IMR-90 (cell line): Measurements from ENCODE around the gene SLC27A3. TPM values are rescaled to one million over a fixed set of nuclear protein-coding genes. Genes with fewer than 3 reads are reported as not detected.

ENCODE experiments used
- ATAC-seq: fragments of 200-7000 bp; cut with Tn5 transposase; 2 replicates; pipeline ENCODE4 v1.9.1; 2020; ENCODE audit warnings: low read depth, mild to moderate bottlenecking, moderate library complexity
- BruUV-seq: library from RNA; stranded (reverse); fragments of 400-500 nt; replicated peaks from 2 replicates; lab custom pipeline; 2021; lab: Mats Ljungman, UMichigan
- CTCF ChIA-PET: fragments of 300-600 bp; formaldehyde crosslinking; extraction: SDS; loops from one replicate; lab custom pipeline; 2021; ENCODE audit warnings: antibody characterized with exemption; lab: Yijun Ruan, JAX
- POLR2A ChIA-PET: fragments of 300-600 bp; sonication (Branson Sonifier 250); formaldehyde crosslinking; loops from one replicate; lab custom pipeline; 2022; ENCODE audit warnings: antibody characterized with exemption; ENCODE audit not compliant: unreplicated experiment; lab: Charles Lee
- DNase-seq: peaks from one replicate; pipeline ENCODE4 v3.0.0; 2013
- H2AFZ ChIP-seq: replicated peaks from 2 replicates; pipeline ENCODE3; 2013; ENCODE audit warnings: low read length, mild to moderate bottlenecking; ENCODE audit not compliant: poor library complexity
- H2AK5ac ChIP-seq: 2 replicates; pipeline ENCODE4 v1.6.1; 2013; ENCODE audit warnings: low read depth, low read length, inconsistent platforms
- H2AK9ac ChIP-seq: replicated peaks from 2 replicates; pipeline ENCODE3; 2013; ENCODE audit warnings: mild to moderate bottlenecking, low read depth, low read length, moderate library complexity; ENCODE audit not compliant: poor library complexity
- H2BK120ac ChIP-seq: 2 replicates; pipeline ENCODE4 v1.6.1; 2013; ENCODE audit warnings: low read depth, low read length, inconsistent platforms
- H2BK15ac ChIP-seq: 3 replicates; pipeline ENCODE4 v1.6.1; 2013; ENCODE audit warnings: low read depth, low read length, inconsistent platforms
- H2BK20ac ChIP-seq: 2 replicates; pipeline ENCODE4 v1.6.1; 2013; ENCODE audit warnings: low read depth, mild to moderate bottlenecking, inconsistent platforms, low read length, moderate library complexity
- H2BK5ac ChIP-seq: 2 replicates; pipeline ENCODE4 v1.6.1; 2013; ENCODE audit warnings: mild to moderate bottlenecking, low read depth, low read length, inconsistent platforms; ENCODE audit not compliant: poor library complexity, severe bottlenecking
- H3K14ac ChIP-seq: replicated peaks from 2 replicates; pipeline ENCODE4 v1.6.1; 2013; ENCODE audit warnings: low read depth, low read length, inconsistent platforms
- H3K18ac ChIP-seq: 2 replicates; pipeline ENCODE4 v1.6.1; 2013; ENCODE audit warnings: low read depth, low read length, control low read depth
- H3K23ac ChIP-seq: 2 replicates; pipeline ENCODE4 v1.6.1; 2013; ENCODE audit warnings: low read depth, low read length, inconsistent platforms
- H3K27ac ChIP-seq: 2 replicates; pipeline ENCODE4 v1.5.1; 2013; ENCODE audit warnings: mild to moderate bottlenecking, control low read depth, low read length; ENCODE audit not compliant: insufficient read depth
- H3K27me3 ChIP-seq: 2 replicates; pipeline ENCODE4 v1.6.1; 2013; ENCODE audit warnings: low read length; ENCODE audit not compliant: control insufficient read depth, insufficient read depth
- H3K36me3 ChIP-seq: 2 replicates; pipeline ENCODE4 v1.6.1; 2013; ENCODE audit warnings: low read length, mixed read lengths; ENCODE audit not compliant: control insufficient read depth, insufficient read depth
- H3K4ac ChIP-seq: 2 replicates; pipeline ENCODE4 v1.6.1; 2013; ENCODE audit warnings: low read depth, low read length, inconsistent platforms
- H3K4me1 ChIP-seq: 2 replicates; pipeline ENCODE4 v1.6.1; 2013; ENCODE audit warnings: low read length, mixed read lengths; ENCODE audit not compliant: control insufficient read depth, insufficient read depth
- H3K4me2 ChIP-seq: 2 replicates; pipeline ENCODE4 v1.6.1; 2013; ENCODE audit warnings: low read depth, mild to moderate bottlenecking, control low read depth, low read length, moderate library complexity
- H3K4me3 ChIP-seq: 2 replicates; pipeline ENCODE4 v1.5.1; 2013; ENCODE audit warnings: low read depth, mild to moderate bottlenecking, control low read depth, low read length, moderate library complexity; ENCODE audit not compliant: insufficient read depth
- H3K56ac ChIP-seq: 2 replicates; pipeline ENCODE4 v1.6.1; 2013; ENCODE audit warnings: low read length, inconsistent platforms; ENCODE audit not compliant: insufficient read depth; ENCODE audit errors: extremely low read depth
- H3K79me1 ChIP-seq, 2 experiments: 2 replicates each; pipeline ENCODE4 v1.6.1; 2013; ENCODE audit warnings: low read length in 2 of 2, inconsistent platforms in 1 of 2, low read depth in 1 of 2
- H3K9ac ChIP-seq: 2 replicates; pipeline ENCODE4 v1.6.1; 2013; ENCODE audit warnings: low read depth, low read length, control low read depth
- H3K9me1 ChIP-seq: 2 replicates; pipeline ENCODE4 v1.6.1; 2013; ENCODE audit warnings: low read length, inconsistent platforms; ENCODE audit not compliant: insufficient read depth
- H3K9me3 ChIP-seq: 2 replicates; pipeline ENCODE4 v1.6.1; 2013; ENCODE audit warnings: low read length; ENCODE audit not compliant: control insufficient read depth, insufficient read depth
- H4K20me1 ChIP-seq: 2 replicates; pipeline ENCODE4 v1.6.1; 2013; ENCODE audit warnings: low read length, inconsistent platforms; ENCODE audit not compliant: insufficient read depth
- H4K5ac ChIP-seq: 2 replicates; pipeline ENCODE4 v1.6.1; 2013; ENCODE audit warnings: mild to moderate bottlenecking, low read depth, low read length, control low read depth
- H4K8ac ChIP-seq, 2 experiments: 2 replicates each; pipeline ENCODE4 v1.6.1; 2013; ENCODE audit warnings: low read depth in 2 of 2, low read length in 2 of 2, control low read depth in 1 of 2, inconsistent platforms in 1 of 2
- H4K91ac ChIP-seq: 2 replicates; pipeline ENCODE4 v1.6.1; 2013; ENCODE audit warnings: low read depth, low read length, inconsistent platforms; ENCODE audit not compliant: insufficient read depth
- BHLHE40 ChIP-seq: fragments of 150-350 bp; IDR thresholded peaks from 2 replicates; pipeline ENCODE4 v1.6.1; 2016; ENCODE audit warnings: mild to moderate bottlenecking, low read depth, low read length
- CHD1 ChIP-seq: IDR thresholded peaks from 2 replicates; pipeline ENCODE4 v1.6.1; 2012; ENCODE audit warnings: low read depth, low read length, improper control_type of control experiment
- MAFK ChIP-seq: IDR thresholded peaks from 2 replicates; pipeline ENCODE4 v1.6.1; 2012; ENCODE audit warnings: low read depth, low read length, improper control_type of control experiment
- MAZ ChIP-seq: IDR thresholded peaks from 2 replicates; pipeline ENCODE4 v1.6.1; 2012; ENCODE audit warnings: low read depth, mild to moderate bottlenecking, low read length, improper control_type of control experiment, moderate library complexity, borderline replicate concordance
- MXI1 ChIP-seq: IDR thresholded peaks from 2 replicates; pipeline ENCODE4 v1.6.1; 2012; ENCODE audit warnings: low read depth, mild to moderate bottlenecking, low read length, moderate library complexity, borderline replicate concordance
- NFE2L2 ChIP-seq: fragments of 150-350 bp; IDR thresholded peaks from 2 replicates; pipeline ENCODE4 v1.6.1; 2016; ENCODE audit warnings: low read depth, mild to moderate bottlenecking, low read length
- POLR2A ChIP-seq: IDR thresholded peaks from 2 replicates; pipeline ENCODE4 v1.6.1; 2012; ENCODE audit warnings: mild to moderate bottlenecking, low read depth, low read length
- RAD21 ChIP-seq: IDR thresholded peaks from 2 replicates; pipeline ENCODE4 v1.6.1; 2012; ENCODE audit warnings: low read length, improper control_type of control experiment
- RFX5 ChIP-seq: IDR thresholded peaks from 2 replicates; pipeline ENCODE4 v1.8.0; 2012; ENCODE audit warnings: low read depth, mild to moderate bottlenecking, low read length, moderate library complexity
- SMC3 ChIP-seq: fragments of 150-350 bp; IDR thresholded peaks from 2 replicates; pipeline ENCODE4 v1.6.1; 2016; ENCODE audit warnings: low read depth, mild to moderate bottlenecking, antibody characterized with exemption, low read length, moderate library complexity
- WGBS, 2 experiments: methylation state at CpG; one replicate each; pipeline versions ENCODE4 v1.1.5 to v1.1.7; 2013; ENCODE audit warnings: missing lambda C conversion rate in 2 of 2; ENCODE audit not compliant: insufficient read length in 1 of 2; ENCODE audit errors: extremely low coverage in 2 of 2; 5-methylcytosine and 5-hydroxymethylcytosine counted together
- dilution Hi-C: fragments of 300-500 bp; cut with HindIII; formaldehyde crosslinking; loops from one replicate; pipeline ENCODE4 v1.14.3; 2018; ENCODE audit warnings: low sequenced_read_pairs; ENCODE audit not compliant: unreplicated experiment
- in situ Hi-C: fragments of 300-500 bp; cut with MboI; formaldehyde crosslinking; loops from 3 replicates; pipeline ENCODE4 v1.14.3; 2019; ENCODE audit warnings: low sequenced_read_pairs, inconsistent platforms, mixed read lengths
- intact Hi-C: fragments of 100-400 bp; cut with micrococcal nuclease; formaldehyde crosslinking; loops from 2 replicates; pipeline ENCODE4 v1.10.0; 2022
- polyA plus RNA-seq, 3 experiments: library from polyadenylated mRNA; depleted of rRNA; stranded (reverse); fragments of >200 nt; gene quantifications; 2 replicates each; pipeline ENCODE4 v1.2.3, GENCODE V29; 2012; ENCODE audit warnings: low replicate concordance in 1 of 3
- total RNA-seq: library from RNA; depleted of rRNA; stranded (reverse); fragments of >200 nt; gene quantifications from 2 replicates; pipeline ENCODE4 v1.2.3, GENCODE V29; 2012
- TF ChIP-seq, protein P1 (sequence below): fragments of 150-350 bp; IDR thresholded peaks from 2 replicates; pipeline ENCODE4 v1.6.1; 2017; ENCODE audit warnings: mild to moderate bottlenecking, antibody characterized with exemption, low read length, low read depth
- TF ChIP-seq, protein P2 (sequence below): fragments of 150-350 bp; IDR thresholded peaks from 2 replicates; pipeline ENCODE4 v1.6.1; 2016; ENCODE audit warnings: low read depth, mild to moderate bottlenecking, low read length, moderate library complexity, borderline replicate concordance
- TF ChIP-seq, protein P3 (sequence below): conservative IDR thresholded peaks from 2 replicates; pipeline ENCODE4 v1.5.1; 2012; ENCODE audit warnings: mild to moderate bottlenecking, low read depth, low read length, improper control_type of control experiment

SLC27A3 gene
- total and polyA plus RNA-seq, 2 of the 4 experiments (the other 2 are of a cell fraction) = 3.2 to 9.3 TPM

DNA sequence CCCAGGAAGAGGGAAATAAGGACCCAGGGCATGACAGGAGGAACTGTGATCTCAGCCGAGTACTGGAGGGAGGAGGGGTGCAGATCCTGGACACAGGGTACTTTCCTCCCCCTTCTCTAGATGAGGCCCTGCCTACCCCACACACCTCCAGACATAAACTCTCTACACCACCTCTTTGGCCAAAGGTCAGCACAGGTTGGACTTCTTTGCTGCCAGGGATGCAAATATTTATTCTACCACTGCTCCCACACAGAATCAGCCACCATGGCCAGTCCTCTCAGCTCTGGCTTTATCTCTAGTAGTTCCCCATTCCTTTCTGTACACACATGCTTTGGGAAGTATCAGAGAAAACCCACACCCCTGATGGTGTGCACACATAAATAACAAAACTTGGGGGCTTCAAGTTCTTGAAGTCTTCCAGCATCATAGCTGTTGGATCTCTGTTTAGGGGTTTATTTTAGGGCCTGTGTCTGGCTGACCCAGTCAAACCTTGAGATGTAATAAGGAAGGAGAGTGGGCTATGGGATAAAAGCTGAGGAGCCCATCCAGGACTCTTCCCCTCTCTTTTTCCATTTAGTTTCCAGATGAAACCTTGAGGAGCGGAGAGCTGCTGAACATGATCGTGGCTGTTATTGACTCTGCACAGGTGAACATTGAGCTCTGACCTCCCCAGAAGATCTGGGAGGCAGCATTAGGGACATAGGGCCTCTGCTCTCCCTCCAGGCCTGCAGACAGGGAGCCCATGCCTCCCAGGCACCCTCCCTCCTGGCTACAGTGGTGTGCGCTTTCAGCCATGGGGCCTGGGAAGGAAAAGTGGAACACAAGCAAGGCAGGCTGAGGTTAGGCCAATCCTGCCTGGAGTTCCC is 6.7 kb upstream of the SLC27A3 start:
- Histone ChIP-seq H2BK15ac (no peak overlapping the region), H3K27ac (no peak overlapping the region), H3K4me1 (no peaks in the 10 kb centered on the region), H4K8ac (no peak overlapping the region), H3K9me1 (peaks cover 4% of the 10 kb centered on the region; the same call in 1 of the 2 replicates), H3K4ac (no peak overlapping the region), H2AK9ac (no peak overlapping the region), H2BK20ac (no peak overlapping the region), H2AK5ac (no peak overlapping the region), H2BK120ac (no peak overlapping the region), H3K9me3 (no peaks in the 10 kb centered on the region), H3K56ac (no peak overlapping the region), H3K14ac (no peak overlapping the region), H3K23ac (no peak overlapping the region), H2AFZ (no peak overlapping the region), H4K5ac (no peak overlapping the region), H3K79me1 (no peaks in the 10 kb centered on the region; a peak in 1 of 4 replicates), H4K20me1 (no peaks in the 10 kb centered on the region), H3K4me3 (no peak overlapping the region), H2BK5ac (no peak overlapping the region), H3K18ac (no peak overlapping the region), H3K9ac (no peak overlapping the region), H3K36me3 (peaks cover 75% of the 10 kb centered on the region), H4K91ac (no peak overlapping the region), H3K27me3 (no peaks in the 10 kb centered on the region), H3K4me2 (no peak overlapping the region)
- dilution Hi-C loops (no loop called here), intact Hi-C loops (no loop called here), in situ Hi-C loops (no loop called here)
- no CpG with 5 or more reads among the region's 4 CpGs for WGBS, 2 experiments
- no TSS peak for BruUV-seq
- no peak for DNase-seq
- no peak for TF ChIP-seq POLR2A
- TF ChIP-seq MAZ = no peak
- TF ChIP-seq MXI1 = no peak
- TF ChIP-seq RAD21 = no peak
- TF ChIP-seq, protein P1, sequence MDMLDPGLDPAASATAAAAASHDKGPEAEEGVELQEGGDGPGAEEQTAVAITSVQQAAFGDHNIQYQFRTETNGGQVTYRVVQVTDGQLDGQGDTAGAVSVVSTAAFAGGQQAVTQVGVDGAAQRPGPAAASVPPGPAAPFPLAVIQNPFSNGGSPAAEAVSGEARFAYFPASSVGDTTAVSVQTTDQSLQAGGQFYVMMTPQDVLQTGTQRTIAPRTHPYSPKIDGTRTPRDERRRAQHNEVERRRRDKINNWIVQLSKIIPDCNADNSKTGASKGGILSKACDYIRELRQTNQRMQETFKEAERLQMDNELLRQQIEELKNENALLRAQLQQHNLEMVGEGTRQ = no peak
- TF ChIP-seq CHD1 = no peak
- TF ChIP-seq, protein P2, sequence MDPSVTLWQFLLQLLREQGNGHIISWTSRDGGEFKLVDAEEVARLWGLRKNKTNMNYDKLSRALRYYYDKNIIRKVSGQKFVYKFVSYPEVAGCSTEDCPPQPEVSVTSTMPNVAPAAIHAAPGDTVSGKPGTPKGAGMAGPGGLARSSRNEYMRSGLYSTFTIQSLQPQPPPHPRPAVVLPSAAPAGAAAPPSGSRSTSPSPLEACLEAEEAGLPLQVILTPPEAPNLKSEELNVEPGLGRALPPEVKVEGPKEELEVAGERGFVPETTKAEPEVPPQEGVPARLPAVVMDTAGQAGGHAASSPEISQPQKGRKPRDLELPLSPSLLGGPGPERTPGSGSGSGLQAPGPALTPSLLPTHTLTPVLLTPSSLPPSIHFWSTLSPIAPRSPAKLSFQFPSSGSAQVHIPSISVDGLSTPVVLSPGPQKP = no peak
- no peak for TF ChIP-seq SMC3
- no peak for TF ChIP-seq RFX5
- no peak for TF ChIP-seq BHLHE40
- no peak for TF ChIP-seq NFE2L2
- TF ChIP-seq, protein P3, sequence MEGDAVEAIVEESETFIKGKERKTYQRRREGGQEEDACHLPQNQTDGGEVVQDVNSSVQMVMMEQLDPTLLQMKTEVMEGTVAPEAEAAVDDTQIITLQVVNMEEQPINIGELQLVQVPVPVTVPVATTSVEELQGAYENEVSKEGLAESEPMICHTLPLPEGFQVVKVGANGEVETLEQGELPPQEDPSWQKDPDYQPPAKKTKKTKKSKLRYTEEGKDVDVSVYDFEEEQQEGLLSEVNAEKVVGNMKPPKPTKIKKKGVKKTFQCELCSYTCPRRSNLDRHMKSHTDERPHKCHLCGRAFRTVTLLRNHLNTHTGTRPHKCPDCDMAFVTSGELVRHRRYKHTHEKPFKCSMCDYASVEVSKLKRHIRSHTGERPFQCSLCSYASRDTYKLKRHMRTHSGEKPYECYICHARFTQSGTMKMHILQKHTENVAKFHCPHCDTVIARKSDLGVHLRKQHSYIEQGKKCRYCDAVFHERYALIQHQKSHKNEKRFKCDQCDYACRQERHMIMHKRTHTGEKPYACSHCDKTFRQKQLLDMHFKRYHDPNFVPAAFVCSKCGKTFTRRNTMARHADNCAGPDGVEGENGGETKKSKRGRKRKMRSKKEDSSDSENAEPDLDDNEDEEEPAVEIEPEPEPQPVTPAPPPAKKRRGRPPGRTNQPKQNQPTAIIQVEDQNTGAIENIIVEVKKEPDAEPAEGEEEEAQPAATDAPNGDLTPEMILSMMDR = no peak
- no peak for TF ChIP-seq MAFK
- ChIA-PET POLR2A (no interaction called here), CTCF (no interaction called here)
- ATAC-seq = no peak
